PC-3 (cell line): ENCODE data around the gene LBX1. TPM values are rescaled to one million over a fixed set of nuclear protein-coding genes. Genes with fewer than 3 reads are reported as not detected.

Experiments used
- ATAC-seq: fragments of 200-7000 bp; cut with Tn5 transposase; 2 replicates; pipeline ENCODE4 v1.9.1; 2020; ENCODE audit warnings: mild to moderate bottlenecking, moderate library complexity
- BruUV-seq: library from RNA; stranded (reverse); fragments of 400-500 nt; replicated peaks from 2 replicates; lab custom pipeline; 2021; lab: Mats Ljungman, UMichigan
- CTCF ChIA-PET: fragments of 300-600 bp; sonication (Branson Sonifier 250); formaldehyde crosslinking; loops from one replicate; lab custom pipeline; 2022; ENCODE audit warnings: antibody characterized with exemption; lab: Charles Lee
- POLR2A ChIA-PET: fragments of 300-600 bp; sonication (Branson Sonifier 250); formaldehyde crosslinking; loops from one replicate; lab custom pipeline; 2022; ENCODE audit warnings: antibody characterized with exemption; ENCODE audit not compliant: unreplicated experiment; lab: Charles Lee
- DNase-seq: peaks from one replicate; pipeline ENCODE4 v3.0.0-alpha.2; 2015
- H2AFZ ChIP-seq: fragments of 300-600 bp; sonication (generic); 2 replicates; pipeline ENCODE4 v1.6.0; 2016; ENCODE audit warnings: antibody characterized with exemption, low read length
- H3F3A ChIP-seq: fragments of 300-600 bp; sonication (generic); one replicate; pipeline ENCODE4 v1.6.0; 2017; ENCODE audit warnings: antibody characterized with exemption, low read length, control low read depth, mild to moderate bottlenecking; ENCODE audit not compliant: unreplicated experiment
- H3K27ac ChIP-seq: fragments of 300-600 bp; sonication (generic); 2 replicates; pipeline ENCODE4 v1.5.1; 2016; ENCODE audit warnings: mild to moderate bottlenecking, low read length
- H3K27me3 ChIP-seq: fragments of 300-600 bp; sonication (generic); 2 replicates; pipeline ENCODE4 v1.6.1; 2016; ENCODE audit warnings: low read length, mixed read lengths
- H3K36me3 ChIP-seq: fragments of 300-600 bp; sonication (generic); 2 replicates; pipeline ENCODE4 v1.6.1; 2016; ENCODE audit warnings: low read depth, mixed run types, low read length, mixed read lengths
- H3K4me1 ChIP-seq: fragments of 300-600 bp; sonication (generic); 2 replicates; pipeline ENCODE4 v1.5.1; 2016; ENCODE audit warnings: low read length; ENCODE audit not compliant: insufficient read depth
- H3K4me2 ChIP-seq: fragments of 300-600 bp; sonication (generic); 2 replicates; pipeline ENCODE4 v1.6.0; 2016; ENCODE audit warnings: low read length
- H3K4me3 ChIP-seq: fragments of 300-600 bp; sonication (generic); 2 replicates; pipeline ENCODE4 v1.5.1; 2016; ENCODE audit warnings: mild to moderate bottlenecking, low read length, mixed read lengths
- H3K79me2 ChIP-seq: fragments of 300-600 bp; sonication (generic); 2 replicates; pipeline ENCODE4 v1.6.1; 2017; ENCODE audit warnings: low read length, mixed read lengths
- H3K9ac ChIP-seq: fragments of 300-600 bp; sonication (generic); 2 replicates; pipeline ENCODE4 v1.6.0; 2016; ENCODE audit warnings: mild to moderate bottlenecking, low read length
- H3K9me2 ChIP-seq: fragments of 300-600 bp; sonication (generic); replicated peaks from 2 replicates; pipeline ENCODE4 v1.6.1; 2016; ENCODE audit warnings: mixed run types, low read length, mixed read lengths
- H3K9me3 ChIP-seq: fragments of 300-600 bp; sonication (generic); 2 replicates; pipeline ENCODE4 v1.6.1; 2016; ENCODE audit warnings: low read length, mixed read lengths
- H4K20me1 ChIP-seq: fragments of 300-600 bp; sonication (generic); 2 replicates; pipeline ENCODE4 v1.6.1; 2016; ENCODE audit warnings: low read length, mixed read lengths
- CTCF ChIP-seq: fragments of 300-600 bp; sonication (generic); conservative IDR thresholded peaks from 2 replicates; pipeline ENCODE4 v1.5.1; 2017; ENCODE audit warnings: antibody characterized with exemption, low read depth, mild to moderate bottlenecking, low read length
- EZH2 ChIP-seq: fragments of 300-600 bp; sonication (generic); IDR thresholded peaks from one replicate; pipeline ENCODE4 v1.6.1; 2017; ENCODE audit warnings: antibody characterized with exemption, mild to moderate bottlenecking, low read length; ENCODE audit not compliant: unreplicated experiment
- EZH2phosphoT487 ChIP-seq: fragments of 300-600 bp; sonication (generic); IDR thresholded peaks from 2 replicates; pipeline ENCODE4 v1.6.1; 2018; ENCODE audit warnings: mild to moderate bottlenecking, antibody characterized with exemption, low read length, borderline replicate concordance
- intact Hi-C: fragments of 100-400 bp; cut with micrococcal nuclease; formaldehyde crosslinking; loops from 2 replicates; pipeline ENCODE4 v1.9.0; 2023
- total RNA-seq: library from RNA; depleted of rRNA; stranded (reverse); fragments of >200 nt; gene quantifications from 2 replicates; pipeline ENCODE4 v1.2.3, GENCODE V29; 2014

LBX1 gene
- total RNA-seq, 1 experiment from 2014 or later = not detected

GRCh38 chr10:101222683-101223273 lies 6.5 kb downstream of the LBX1 start:
- no peak overlapping the region for H3K9ac ChIP-seq
- peaks cover 100% of the 10 kb centered on the region for H3K27me3 ChIP-seq
- CTCF ChIA-PET = no interaction called here
- H3K4me3 ChIP-seq = peak overlapping the region; percentile 61
- no TSS peak for BruUV-seq
- no peaks in the 10 kb centered on the region for H3K9me2 ChIP-seq
- no peak for DNase-seq
- H3K4me1 ChIP-seq = peaks cover 4% of the 10 kb centered on the region
- H3K27ac ChIP-seq = no peak overlapping the region
- 0 out of 2 replicates have a peak overlapping the region, but pooled peaks have one; percentile 22 for H2AFZ ChIP-seq
- no peaks in the 10 kb centered on the region for H3K9me3 ChIP-seq
- POLR2A ChIA-PET = no interaction called here
- no peaks in the 10 kb centered on the region for H4K20me1 ChIP-seq
- H3K36me3 ChIP-seq = no peaks in the 10 kb centered on the region
- H3K79me2 ChIP-seq = no peaks in the 10 kb centered on the region
- H3F3A ChIP-seq = no peaks in the 10 kb centered on the region
- intact Hi-C loops = no loop called here
- TF ChIP-seq EZH2 (peak; percentile 84), EZH2phosphoT487 (peak; percentile 61; the same call in 1 of the 2 replicates), CTCF (no peak)
- peak overlapping the region; percentile 79 for H3K4me2 ChIP-seq
- ATAC-seq = 0 out of 2 replicates have a peak, but pooled peaks have one; percentile 18

GRCh38 chr10:101221963-101222531 lies 7.2 kb downstream of the LBX1 start:
- ChIA-PET POLR2A (no interaction called here), CTCF (no interaction called here)
- no peaks in the 10 kb centered on the region for H3K9me3 ChIP-seq
- no peak overlapping the region for H3K4me2 ChIP-seq
- no peaks in the 10 kb centered on the region for H3K9me2 ChIP-seq
- peaks cover 2% of the 10 kb centered on the region for H3K4me1 ChIP-seq
- ATAC-seq (no peak), DNase-seq (no peak)
- no peak overlapping the region for H3K4me3 ChIP-seq
- no peak overlapping the region for H3K27ac ChIP-seq
- H3K9ac ChIP-seq = no peak overlapping the region
- no peak overlapping the region for H2AFZ ChIP-seq
- BruUV-seq = no TSS peak
- H3K27me3 ChIP-seq = peaks cover 100% of the 10 kb centered on the region
- H3F3A ChIP-seq = no peaks in the 10 kb centered on the region
- no peaks in the 10 kb centered on the region for H4K20me1 ChIP-seq
- no peaks in the 10 kb centered on the region for H3K36me3 ChIP-seq
- intact Hi-C loops = no loop called here
- no peak for TF ChIP-seq EZH2
- no peak for TF ChIP-seq EZH2phosphoT487
- no peak for TF ChIP-seq CTCF
- H3K79me2 ChIP-seq = no peaks in the 10 kb centered on the region

GRCh38 chr10:101221549-101221948 lies 7.7 kb downstream of the LBX1 start:
- no peaks in the 10 kb centered on the region for H3K36me3 ChIP-seq
- no TSS peak for BruUV-seq
- TF ChIP-seq EZH2 (no peak), CTCF (no peak), EZH2phosphoT487 (no peak)
- H4K20me1 ChIP-seq = no peaks in the 10 kb centered on the region
- no peaks in the 10 kb centered on the region for H3K9me3 ChIP-seq
- H3K4me2 ChIP-seq = no peak overlapping the region
- DNase-seq (no peak), ATAC-seq (no peak)
- H3F3A ChIP-seq = no peaks in the 10 kb centered on the region
- ChIA-PET CTCF (no interaction called here), POLR2A (no interaction called here)
- H3K4me1 ChIP-seq = peaks cover 5% of the 10 kb centered on the region
- no peaks in the 10 kb centered on the region for H3K9me2 ChIP-seq
- intact Hi-C loops = no loop called here
- no peak overlapping the region for H3K4me3 ChIP-seq
- no peak overlapping the region for H3K27ac ChIP-seq
- H3K27me3 ChIP-seq = peaks cover 100% of the 10 kb centered on the region
- no peak overlapping the region for H3K9ac ChIP-seq
- no peak overlapping the region for H2AFZ ChIP-seq
- H3K79me2 ChIP-seq = no peaks in the 10 kb centered on the region
